Osteocyte (in vitro differentiated cells): ENCODE measurements around the gene RALGPS1. TPM values are rescaled to one million over a fixed set of nuclear protein-coding genes. Genes with fewer than 3 reads are reported as not detected.

Experiments used
- DNase-seq: peaks from one replicate; pipeline ENCODE4 v3.0.0; 2021; ENCODE audit warnings: mixed read lengths; ENCODE audit not compliant: unreplicated experiment; ENCODE audit errors: extremely low spot score
- H3K27ac Mint-ChIP-seq: one replicate; pipeline ENCODE4 v1.8.0; 2021; ENCODE audit warnings: mild to moderate bottlenecking, mixed read lengths; ENCODE audit not compliant: unreplicated experiment
- H3K27me3 Mint-ChIP-seq: one replicate; pipeline ENCODE4 v1.8.0; 2021; ENCODE audit warnings: mixed read lengths; ENCODE audit not compliant: unreplicated experiment
- H3K36me3 Mint-ChIP-seq: one replicate; pipeline ENCODE4 v1.8.0; 2021; ENCODE audit warnings: mixed read lengths; ENCODE audit not compliant: unreplicated experiment
- H3K4me1 Mint-ChIP-seq: one replicate; pipeline ENCODE4 v1.8.0; 2021; ENCODE audit warnings: mixed read lengths; ENCODE audit not compliant: unreplicated experiment
- H3K4me3 Mint-ChIP-seq: one replicate; pipeline ENCODE4 v1.8.0; 2021; ENCODE audit warnings: mild to moderate bottlenecking, moderate library complexity, mixed read lengths; ENCODE audit not compliant: unreplicated experiment
- H3K9me3 Mint-ChIP-seq: one replicate; pipeline ENCODE4 v1.8.0; 2021; ENCODE audit warnings: mixed read lengths; ENCODE audit not compliant: unreplicated experiment
- CTCF ChIP-seq: fragments of 200-600 bp; sonication (generic); IDR thresholded peaks from 2 replicates; pipeline ENCODE4 v1.5.0; 2021; ENCODE audit warnings: antibody characterized with exemption, mild to moderate bottlenecking, moderate library complexity
- total RNA-seq: library from RNA; stranded (reverse); gene quantifications from 2 replicates; pipeline ENCODE4 v1.2.1, GENCODE V29; 2021

Gene RALGPS1
- total RNA-seq, 1 donor from 2014 or later = 9.9 TPM

- DNase-seq = no peak
- H3K27me3 Mint-ChIP-seq = peaks cover 8% of the 10 kb centered on the region
- no peaks in the 10 kb centered on the region for H3K36me3 Mint-ChIP-seq
- no peak overlapping the region for H3K27ac Mint-ChIP-seq
- H3K4me3 Mint-ChIP-seq = no peak overlapping the region
- H3K4me1 Mint-ChIP-seq = peaks cover 5% of the 10 kb centered on the region
- no peak for TF ChIP-seq CTCF
- no peaks in the 10 kb centered on the region for H3K9me3 Mint-ChIP-seq
Measured at GRCh38 chr9:127216888-127217217, 302.3 kb downstream of the RALGPS1 start.

- no peak for DNase-seq
- peaks cover 18% of the 10 kb centered on the region for H3K27me3 Mint-ChIP-seq
- no peaks in the 10 kb centered on the region for H3K9me3 Mint-ChIP-seq
- no peaks in the 10 kb centered on the region for H3K36me3 Mint-ChIP-seq
- no peak overlapping the region for H3K4me3 Mint-ChIP-seq
- TF ChIP-seq CTCF = no peak
- no peak overlapping the region for H3K27ac Mint-ChIP-seq
- peaks cover 8% of the 10 kb centered on the region for H3K4me1 Mint-ChIP-seq
Measured at GRCh38 chr9:127218818-127219217, 304.2 kb downstream of the RALGPS1 start.

- no peak for TF ChIP-seq CTCF
- Mint-ChIP-seq H3K9me3 (no peaks in the 10 kb centered on the region), H3K4me1 (peaks cover 12% of the 10 kb centered on the region), H3K36me3 (no peaks in the 10 kb centered on the region), H3K4me3 (no peak overlapping the region), H3K27ac (no peak overlapping the region), H3K27me3 (peaks cover 20% of the 10 kb centered on the region)
- no peak for DNase-seq
Measured at GRCh38 chr9:127219520-127219919, 304.9 kb downstream of the RALGPS1 start.

GRCh38 chr9:127221695-127222094 lies 307.1 kb downstream of the RALGPS1 start:
- DNase-seq = no peak
- no peak overlapping the region for H3K4me3 Mint-ChIP-seq
- peaks cover 16% of the 10 kb centered on the region for H3K27me3 Mint-ChIP-seq
- no peak for TF ChIP-seq CTCF
- H3K27ac Mint-ChIP-seq = no peak overlapping the region
- H3K36me3 Mint-ChIP-seq = no peaks in the 10 kb centered on the region
- peaks cover 14% of the 10 kb centered on the region for H3K4me1 Mint-ChIP-seq
- no peaks in the 10 kb centered on the region for H3K9me3 Mint-ChIP-seq

- Mint-ChIP-seq H3K9me3 (no peaks in the 10 kb centered on the region), H3K27me3 (peaks cover 16% of the 10 kb centered on the region), H3K27ac (no peak overlapping the region), H3K36me3 (no peaks in the 10 kb centered on the region), H3K4me1 (peaks cover 14% of the 10 kb centered on the region), H3K4me3 (no peak overlapping the region)
- TF ChIP-seq CTCF = no peak
- DNase-seq = no peak
Measured at GRCh38 chr9:127222388-127223095, 308.0 kb downstream of the RALGPS1 start.
